SU-DHL-6 (cell line): ENCODE data around the gene FADS3.

ENCODE experiments used
- H2AFZ ChIP-seq: fragments of 200-600 bp; sonication (generic); 2 replicates; pipeline ENCODE4 v1.6.1; 2014; ENCODE audit warnings: low read depth, mild to moderate bottlenecking, moderate library complexity, mixed read lengths, antibody characterized with exemption, low read length; ENCODE audit not compliant: severe bottlenecking
- H3F3A ChIP-seq: fragments of 200-600 bp; shearing (Covaris generic); 2 replicates; pipeline ENCODE4 v1.6.0; 2016; ENCODE audit warnings: antibody characterized with exemption, mild to moderate bottlenecking; ENCODE audit not compliant: insufficient read depth
- H3K27ac ChIP-seq: fragments of 200-600 bp; sonication (generic); 2 replicates; pipeline ENCODE4 v1.5.1; 2016; ENCODE audit warnings: low read depth, mild to moderate bottlenecking, low read length, moderate library complexity, mixed read lengths
- H3K27me3 ChIP-seq: fragments of 200-600 bp; sonication (generic), shearing (Covaris generic); 2 replicates; pipeline ENCODE4 v1.6.0; 2014; ENCODE audit warnings: mild to moderate bottlenecking, low read length
- H3K36me3 ChIP-seq: fragments of 200-600 bp; sonication (generic); 2 replicates; pipeline ENCODE4 v1.6.1; 2014; ENCODE audit warnings: mild to moderate bottlenecking, low read length, mixed read lengths
- H3K4me2 ChIP-seq: fragments of 300-600, 200-600 bp; shearing (Covaris generic), sonication (generic); 2 replicates; pipeline ENCODE4 v1.6.0; 2014; ENCODE audit warnings: low read length, low read depth, mild to moderate bottlenecking; ENCODE audit not compliant: poor library complexity, severe bottlenecking
- H3K4me3 ChIP-seq: fragments of 200-600 bp; sonication (generic); 2 replicates; pipeline ENCODE4 v1.5.1; 2014; ENCODE audit warnings: antibody characterized with exemption, low read length, mild to moderate bottlenecking, mixed read lengths; ENCODE audit not compliant: insufficient read depth, poor library complexity, severe bottlenecking
- H3K79me2 ChIP-seq: fragments of 200-600 bp; sonication (generic); 2 replicates; pipeline ENCODE4 v1.6.1; 2014; ENCODE audit warnings: mild to moderate bottlenecking, low read length, moderate library complexity; ENCODE audit not compliant: insufficient read depth
- H3K9ac ChIP-seq: fragments of 200-600 bp; sonication (generic); 2 replicates; pipeline ENCODE4 v1.7.0; 2014; ENCODE audit warnings: mild to moderate bottlenecking, low read length
- H3K9me2 ChIP-seq: fragments of 200-600 bp; sonication (generic); replicated peaks from 2 replicates; pipeline ENCODE4 v1.6.1; 2014; ENCODE audit warnings: low read length; ENCODE audit not compliant: insufficient read depth
- H3K9me3 ChIP-seq: fragments of 200-600 bp; sonication (generic); 2 replicates; pipeline ENCODE4 v1.6.1; 2014; ENCODE audit warnings: low read length, mixed read lengths; ENCODE audit not compliant: insufficient read depth
- H4K20me1 ChIP-seq: fragments of 200-600 bp; sonication (generic); 2 replicates; pipeline ENCODE4 v1.6.1; 2014; ENCODE audit warnings: low read depth, mild to moderate bottlenecking, antibody characterized with exemption, low read length, moderate library complexity, mixed read lengths
- EZH2phosphoT487 ChIP-seq: fragments of 200-600 bp; sonication (generic), shearing (Covaris generic); conservative IDR thresholded peaks from 2 replicates; pipeline ENCODE4 v1.6.1; 2018; ENCODE audit warnings: mild to moderate bottlenecking, antibody characterized with exemption, low read length, moderate library complexity, mixed read lengths
- TF ChIP-seq, protein P1 (sequence below): fragments of 200-600 bp; sonication (generic); IDR thresholded peaks from one replicate; pipeline ENCODE4 v1.5.1; 2017; ENCODE audit warnings: antibody characterized with exemption, mild to moderate bottlenecking, low read length, moderate library complexity; ENCODE audit not compliant: insufficient read depth, poor library complexity, severe bottlenecking

FADS3 gene

GRCh38 chr11:61890529-61891330 lies 615 bp downstream of the FADS3 start:
- Histone ChIP-seq H3K4me2 (peak overlapping the region; percentile 65), H3F3A (peaks cover 7% of the 10 kb centered on the region; the same call in 1 of the 2 replicates), H3K27ac (no peak overlapping the region), H4K20me1 (no peaks in the 10 kb centered on the region), H3K27me3 (no peaks in the 10 kb centered on the region), H2AFZ (peak overlapping the region; percentile 76), H3K9me2 (no peaks in the 10 kb centered on the region), H3K79me2 (no peaks in the 10 kb centered on the region), H3K4me3 (peak overlapping the region; percentile 71), H3K36me3 (no peaks in the 10 kb centered on the region), H3K9me3 (no peaks in the 10 kb centered on the region), H3K9ac (peak overlapping the region; percentile 68)
- TF ChIP-seq, protein P1, sequence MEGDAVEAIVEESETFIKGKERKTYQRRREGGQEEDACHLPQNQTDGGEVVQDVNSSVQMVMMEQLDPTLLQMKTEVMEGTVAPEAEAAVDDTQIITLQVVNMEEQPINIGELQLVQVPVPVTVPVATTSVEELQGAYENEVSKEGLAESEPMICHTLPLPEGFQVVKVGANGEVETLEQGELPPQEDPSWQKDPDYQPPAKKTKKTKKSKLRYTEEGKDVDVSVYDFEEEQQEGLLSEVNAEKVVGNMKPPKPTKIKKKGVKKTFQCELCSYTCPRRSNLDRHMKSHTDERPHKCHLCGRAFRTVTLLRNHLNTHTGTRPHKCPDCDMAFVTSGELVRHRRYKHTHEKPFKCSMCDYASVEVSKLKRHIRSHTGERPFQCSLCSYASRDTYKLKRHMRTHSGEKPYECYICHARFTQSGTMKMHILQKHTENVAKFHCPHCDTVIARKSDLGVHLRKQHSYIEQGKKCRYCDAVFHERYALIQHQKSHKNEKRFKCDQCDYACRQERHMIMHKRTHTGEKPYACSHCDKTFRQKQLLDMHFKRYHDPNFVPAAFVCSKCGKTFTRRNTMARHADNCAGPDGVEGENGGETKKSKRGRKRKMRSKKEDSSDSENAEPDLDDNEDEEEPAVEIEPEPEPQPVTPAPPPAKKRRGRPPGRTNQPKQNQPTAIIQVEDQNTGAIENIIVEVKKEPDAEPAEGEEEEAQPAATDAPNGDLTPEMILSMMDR: no peak
- TF ChIP-seq EZH2phosphoT487: no peak

GRCh38 chr11:61889831-61890230 lies 1.5 kb downstream of the FADS3 start:
- H3K27ac ChIP-seq: no peak overlapping the region
- H3K9me2 ChIP-seq: no peaks in the 10 kb centered on the region
- no peaks in the 10 kb centered on the region for H4K20me1 ChIP-seq
- no peak overlapping the region for H3K9ac ChIP-seq
- no peak overlapping the region for H2AFZ ChIP-seq
- H3K79me2 ChIP-seq: no peaks in the 10 kb centered on the region
- no peak overlapping the region for H3K4me3 ChIP-seq
- H3K27me3 ChIP-seq: no peaks in the 10 kb centered on the region
- H3K4me2 ChIP-seq: no peak overlapping the region
- no peaks in the 10 kb centered on the region for H3K9me3 ChIP-seq
- peaks cover 7% of the 10 kb centered on the region; the same call in 1 of the 2 replicates for H3F3A ChIP-seq
- no peak for TF ChIP-seq EZH2phosphoT487
- TF ChIP-seq, protein P1: no peak
- no peaks in the 10 kb centered on the region for H3K36me3 ChIP-seq

- Histone ChIP-seq H3F3A (peaks cover 7% of the 10 kb centered on the region; the same call in 1 of the 2 replicates), H3K9me2 (no peaks in the 10 kb centered on the region), H3K4me3 (no peak overlapping the region), H2AFZ (no peak overlapping the region), H3K36me3 (no peaks in the 10 kb centered on the region), H3K27me3 (no peaks in the 10 kb centered on the region), H4K20me1 (no peaks in the 10 kb centered on the region), H3K9me3 (no peaks in the 10 kb centered on the region), H3K4me2 (no peak overlapping the region), H3K27ac (no peak overlapping the region), H3K9ac (no peak overlapping the region), H3K79me2 (no peaks in the 10 kb centered on the region)
- TF ChIP-seq, protein P1: no peak
- no peak for TF ChIP-seq EZH2phosphoT487
These were observed 2.8 kb downstream of the FADS3 start for GRCh38 chr11:61888590-61888989.
